ENCODE measurements around the gene TMEM175.

DNA sequence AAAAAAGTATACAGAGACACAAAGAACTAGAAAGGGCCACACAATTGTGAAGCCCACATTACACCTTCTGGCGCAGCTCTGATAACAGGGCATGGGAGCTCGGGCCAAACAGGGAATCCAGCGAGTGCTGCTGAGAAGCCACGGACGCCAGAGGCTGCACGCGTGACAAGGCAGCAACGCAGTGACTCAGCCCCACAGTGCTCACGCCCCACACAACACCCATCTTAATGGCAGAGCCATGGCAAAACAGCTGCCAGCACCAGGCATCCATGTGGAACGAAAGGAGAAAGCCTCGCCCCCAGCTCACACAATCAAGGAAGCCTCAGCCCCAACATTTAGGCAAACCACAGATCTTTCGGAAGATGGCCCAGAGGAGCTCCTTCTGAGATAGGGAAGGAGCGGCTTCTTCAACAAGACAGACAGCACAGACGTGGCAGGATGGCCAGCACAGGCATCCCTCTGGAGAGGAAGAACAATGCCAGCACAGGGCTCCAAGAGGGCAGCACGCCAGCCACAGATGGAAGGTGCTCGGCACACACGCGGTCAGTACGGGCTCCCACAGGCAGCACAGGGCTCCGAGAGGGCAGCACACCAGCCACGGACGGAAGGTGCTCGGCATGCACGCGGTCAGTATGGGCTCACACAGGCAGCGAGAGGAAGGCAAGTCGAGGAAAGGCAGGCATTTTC, 33.2 kb upstream of the TMEM175 start:
- TF ChIP-seq ZNF8 (CRISPR knock-in tag; IDR thresholded peaks at IDR 0.05): no peak
- TF ChIP-seq ISL1 (CRISPR knock-in tag; IDR thresholded peaks at IDR 0.05): no peak
- TF ChIP-seq ARNTL (CRISPR knock-in tag; IDR thresholded peaks at IDR 0.05; ENCODE audit: borderline replicate concordance, low read depth): no peak
- TF ChIP-seq, protein P1, sequence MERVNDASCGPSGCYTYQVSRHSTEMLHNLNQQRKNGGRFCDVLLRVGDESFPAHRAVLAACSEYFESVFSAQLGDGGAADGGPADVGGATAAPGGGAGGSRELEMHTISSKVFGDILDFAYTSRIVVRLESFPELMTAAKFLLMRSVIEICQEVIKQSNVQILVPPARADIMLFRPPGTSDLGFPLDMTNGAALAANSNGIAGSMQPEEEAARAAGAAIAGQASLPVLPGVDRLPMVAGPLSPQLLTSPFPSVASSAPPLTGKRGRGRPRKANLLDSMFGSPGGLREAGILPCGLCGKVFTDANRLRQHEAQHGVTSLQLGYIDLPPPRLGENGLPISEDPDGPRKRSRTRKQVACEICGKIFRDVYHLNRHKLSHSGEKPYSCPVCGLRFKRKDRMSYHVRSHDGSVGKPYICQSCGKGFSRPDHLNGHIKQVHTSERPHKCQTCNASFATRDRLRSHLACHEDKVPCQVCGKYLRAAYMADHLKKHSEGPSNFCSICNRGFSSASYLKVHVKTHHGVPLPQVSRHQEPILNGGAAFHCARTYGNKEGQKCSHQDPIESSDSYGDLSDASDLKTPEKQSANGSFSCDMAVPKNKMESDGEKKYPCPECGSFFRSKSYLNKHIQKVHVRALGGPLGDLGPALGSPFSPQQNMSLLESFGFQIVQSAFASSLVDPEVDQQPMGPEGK (CRISPR knock-in tag; IDR thresholded peaks at IDR 0.05; ENCODE audit: borderline replicate concordance): no peak
- no peak for TF ChIP-seq ESRRG (CRISPR knock-in tag; IDR thresholded peaks at IDR 0.05)
- no peak for TF ChIP-seq OSR1 (CRISPR knock-in tag; IDR thresholded peaks at IDR 0.05)
- TF ChIP-seq BACH2 (CRISPR knock-in tag; IDR thresholded peaks at IDR 0.05; ENCODE audit: borderline replicate concordance): no peak

All from SK-N-SH treated with all-trans-retinoic acid at 6 μM for 48 hours (cell line).